Breast epithelium (tissue), 4 donors: ENCODE measurements around the gene TPST1. TPM values are rescaled to one million over a fixed set of nuclear protein-coding genes. Genes with fewer than 3 reads are reported as not detected.

ENCODE experiments used
- DNase-seq, 2 donors: peaks; one replicate each; pipeline ENCODE4 v3.0.0-alpha.2; 2019; ENCODE audit warnings: low spot score in 2 of 2
- H3K27ac ChIP-seq, 2 donors: fragments of 200-600 bp; sonication (generic) in 1 of 2; one replicate each; pipeline ENCODE4 v1.5.1; 2016 to 2019; ENCODE audit warnings: mild to moderate bottlenecking in 1 of 2
- H3K27me3 ChIP-seq, 2 donors: fragments of 200-600 bp; sonication (generic) in 1 of 2; one replicate each; pipeline versions ENCODE4 v1.5.1 to v1.6.0; 2017 to 2019; ENCODE audit warnings: control low read depth in 1 of 2, mild to moderate bottlenecking in 1 of 2
- H3K36me3 ChIP-seq: fragments of 200-600 bp; one replicate; pipeline ENCODE4 v1.5.1; 2019
- H3K4me1 ChIP-seq, 2 donors: fragments of 200-600 bp; sonication (generic); one replicate each; pipeline ENCODE4 v1.5.1; 2016 to 2019; ENCODE audit warnings: control low read depth in 1 of 2
- H3K4me3 ChIP-seq, 3 donors: fragments of 200-600 bp; sonication (generic); 1 replicate in 2 of 3; 2 replicates in 1 of 3; pipeline ENCODE4 v1.5.1; 2016 to 2019; ENCODE audit warnings: mild to moderate bottlenecking in 3 of 3, moderate library complexity in 2 of 3
- H3K9me3 ChIP-seq, 2 donors: fragments of 200-600 bp; sonication (generic) in 1 of 2; one replicate each; pipeline ENCODE4 v1.5.1; 2016 to 2019; ENCODE audit warnings: control low read depth in 1 of 2
- CTCF ChIP-seq, 3 donors: fragments of 450-650 bp; IDR thresholded peaks; one replicate each; pipeline ENCODE4 v1.5.1; 2016 to 2017; ENCODE audit warnings: antibody characterized with exemption in 3 of 3, mild to moderate bottlenecking in 3 of 3, moderate library complexity in 3 of 3
- POLR2A ChIP-seq: fragments of 450-650 bp; IDR thresholded peaks from one replicate; pipeline ENCODE4 v1.6.1; 2016; ENCODE audit warnings: antibody characterized with exemption, mild to moderate bottlenecking, moderate library complexity
- POLR2AphosphoS5 ChIP-seq, 3 donors: sonication (generic); formaldehyde crosslinking; IDR thresholded peaks; one replicate each; pipeline ENCODE4 v1.6.1; 2017; ENCODE audit warnings: antibody characterized with exemption in 3 of 3
- intact Hi-C: fragments of 100-400 bp; cut with DNase I; formaldehyde crosslinking; loops from one replicate; pipeline ENCODE4 v1.15.1; 2023; ENCODE audit warnings: low total_unique reads
- total RNA-seq, 3 donors: library from RNA; depleted of rRNA; stranded (reverse); fragments of >200 nt; gene quantifications; one replicate each; pipeline ENCODE4 v1.1.0, GENCODE V29; 2016

Gene TPST1
- total RNA-seq, 3 donors from 2014 or later: 23.2 to 34.4 (median 23.3) TPM

GRCh38 chr7:66182920-66183319, 22.2 kb upstream of the TPST1 start:
- no peak for DNase-seq
- no peak overlapping the region for H3K4me3 ChIP-seq
- H3K4me1 ChIP-seq: no peaks in the 10 kb centered on the region
- no peaks in the 10 kb centered on the region for H3K36me3 ChIP-seq
- intact Hi-C loops: no loop called here
- H3K9me3 ChIP-seq: no peaks in the 10 kb centered on the region
- no peak overlapping the region for H3K27ac ChIP-seq
- TF ChIP-seq POLR2AphosphoS5 (IDR thresholded peaks at IDR 0.05): no peak
- TF ChIP-seq POLR2A: no peak
- no peak for TF ChIP-seq CTCF (IDR thresholded peaks at IDR 0.05)
- H3K27me3 ChIP-seq: no peaks in the 10 kb centered on the region

GRCh38 chr7:66183700-66184099, 21.4 kb upstream of the TPST1 start:
- intact Hi-C loops: no loop called here
- TF ChIP-seq CTCF (IDR thresholded peaks at IDR 0.05) (no peak), POLR2AphosphoS5 (IDR thresholded peaks at IDR 0.05) (no peak), POLR2A (no peak)
- no peak for DNase-seq
- H3K9me3 ChIP-seq: no peaks in the 10 kb centered on the region
- no peaks in the 10 kb centered on the region for H3K36me3 ChIP-seq
- no peak overlapping the region for H3K4me3 ChIP-seq
- no peaks in the 10 kb centered on the region for H3K4me1 ChIP-seq
- no peaks in the 10 kb centered on the region for H3K27me3 ChIP-seq
- H3K27ac ChIP-seq: no peak overlapping the region

GRCh38 chr7:66185680-66186187, 19.4 kb upstream of the TPST1 start:
- DNase-seq: no peak
- H3K4me3 ChIP-seq: no peak overlapping the region
- no peaks in the 10 kb centered on the region for H3K27me3 ChIP-seq
- H3K9me3 ChIP-seq: no peaks in the 10 kb centered on the region
- TF ChIP-seq POLR2A (no peak), CTCF (IDR thresholded peaks at IDR 0.05) (no peak), POLR2AphosphoS5 (IDR thresholded peaks at IDR 0.05) (no peak)
- H3K36me3 ChIP-seq: no peaks in the 10 kb centered on the region
- H3K4me1 ChIP-seq: no peaks in the 10 kb centered on the region
- intact Hi-C loops: no loop called here
- no peak overlapping the region for H3K27ac ChIP-seq

GRCh38 chr7:66186991-66187390, 18.1 kb upstream of the TPST1 start:
- H3K36me3 ChIP-seq: no peaks in the 10 kb centered on the region
- no peak for TF ChIP-seq CTCF (IDR thresholded peaks at IDR 0.05)
- no peak overlapping the region for H3K4me3 ChIP-seq
- no peak overlapping the region for H3K27ac ChIP-seq
- H3K9me3 ChIP-seq: no peaks in the 10 kb centered on the region
- no peak for DNase-seq
- no peaks in the 10 kb centered on the region for H3K27me3 ChIP-seq
- intact Hi-C loops: no loop called here
- H3K4me1 ChIP-seq: no peaks in the 10 kb centered on the region

GRCh38 chr7:66187905-66188304, 17.2 kb upstream of the TPST1 start:
- intact Hi-C loops: no loop called here
- Histone ChIP-seq H3K27me3 (no peaks in the 10 kb centered on the region), H3K9me3 (no peaks in the 10 kb centered on the region), H3K36me3 (no peaks in the 10 kb centered on the region), H3K4me1 (no peaks in the 10 kb centered on the region), H3K27ac (no peak overlapping the region), H3K4me3 (no peak overlapping the region)
- DNase-seq: no peak
- TF ChIP-seq CTCF (IDR thresholded peaks at IDR 0.05) (no peak), POLR2AphosphoS5 (IDR thresholded peaks at IDR 0.05) (peak in 2 of 3 donors; percentile 51 to 93), POLR2A (no peak)
